ENCODE data around the gene MRPS34. TPM values are rescaled to one million over a fixed set of nuclear protein-coding genes. Genes with fewer than 3 reads are reported as not detected.

The MRPS34 gene
- total and polyA plus RNA-seq, 9 of the 15 experiments (the other 6 are each of a cell fraction or from before 2014, with no cell fraction given): 5.2 to 334 (median 92.8) TPM

DNA sequence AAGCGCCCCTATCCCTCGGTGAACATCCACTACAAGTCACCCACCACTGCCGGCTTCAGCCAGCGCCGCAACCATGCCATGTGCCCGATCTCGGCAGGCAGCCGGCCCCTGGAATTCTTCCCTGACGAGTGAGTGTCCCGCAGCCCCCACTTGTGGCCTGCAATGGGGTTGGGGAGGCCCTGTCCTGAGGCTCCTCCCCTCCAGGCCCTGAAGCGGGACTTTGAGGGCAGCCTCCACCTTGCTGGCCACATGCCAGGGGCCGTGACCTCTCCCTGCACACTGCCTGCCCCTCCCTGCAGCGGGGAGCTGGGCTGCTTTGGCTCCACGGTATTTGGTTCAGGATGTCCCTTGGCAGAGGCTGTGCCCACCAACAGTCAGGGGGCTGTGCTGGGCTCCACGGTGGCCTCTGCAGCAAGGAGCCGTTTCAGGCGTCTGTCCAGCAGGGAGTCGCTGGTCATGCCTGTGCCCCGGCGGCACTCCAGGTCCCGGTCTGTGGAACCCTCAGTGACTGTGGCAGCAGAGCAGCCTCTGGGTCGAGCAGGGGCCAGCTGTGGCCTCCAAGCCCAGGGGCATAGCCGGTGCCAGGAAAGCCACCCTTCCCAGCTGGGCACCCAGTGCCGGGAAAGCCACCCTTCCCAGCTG is 9.9 kb downstream of the MRPS34 start (continued):
- TF ChIP-seq, protein P1, sequence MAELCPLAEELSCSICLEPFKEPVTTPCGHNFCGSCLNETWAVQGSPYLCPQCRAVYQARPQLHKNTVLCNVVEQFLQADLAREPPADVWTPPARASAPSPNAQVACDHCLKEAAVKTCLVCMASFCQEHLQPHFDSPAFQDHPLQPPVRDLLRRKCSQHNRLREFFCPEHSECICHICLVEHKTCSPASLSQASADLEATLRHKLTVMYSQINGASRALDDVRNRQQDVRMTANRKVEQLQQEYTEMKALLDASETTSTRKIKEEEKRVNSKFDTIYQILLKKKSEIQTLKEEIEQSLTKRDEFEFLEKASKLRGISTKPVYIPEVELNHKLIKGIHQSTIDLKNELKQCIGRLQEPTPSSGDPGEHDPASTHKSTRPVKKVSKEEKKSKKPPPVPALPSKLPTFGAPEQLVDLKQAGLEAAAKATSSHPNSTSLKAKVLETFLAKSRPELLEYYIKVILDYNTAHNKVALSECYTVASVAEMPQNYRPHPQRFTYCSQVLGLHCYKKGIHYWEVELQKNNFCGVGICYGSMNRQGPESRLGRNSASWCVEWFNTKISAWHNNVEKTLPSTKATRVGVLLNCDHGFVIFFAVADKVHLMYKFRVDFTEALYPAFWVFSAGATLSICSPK (IDR thresholded peaks at IDR 0.05; ENCODE audit: borderline replicate concordance): no peak
- TF ChIP-seq GABPB2 (CRISPR knock-in tag; conservative IDR thresholded peaks at IDR 0.05): no peak
- TF ChIP-seq, protein P2, sequence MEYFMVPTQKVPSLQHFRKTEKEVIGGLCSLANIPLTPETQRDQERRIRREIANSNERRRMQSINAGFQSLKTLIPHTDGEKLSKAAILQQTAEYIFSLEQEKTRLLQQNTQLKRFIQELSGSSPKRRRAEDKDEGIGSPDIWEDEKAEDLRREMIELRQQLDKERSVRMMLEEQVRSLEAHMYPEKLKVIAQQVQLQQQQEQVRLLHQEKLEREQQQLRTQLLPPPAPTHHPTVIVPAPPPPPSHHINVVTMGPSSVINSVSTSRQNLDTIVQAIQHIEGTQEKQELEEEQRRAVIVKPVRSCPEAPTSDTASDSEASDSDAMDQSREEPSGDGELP (CRISPR knock-in tag; IDR thresholded peaks at IDR 0.05; ENCODE audit: borderline replicate concordance): 0 out of 2 replicates have a peak, but pooled peaks have one; percentile 1
- TF ChIP-seq ASH1L (IDR thresholded peaks at IDR 0.05; ENCODE audit: borderline replicate concordance, low read depth, partially characterized antibody): no peak
- TF ChIP-seq ZBTB49 (CRISPR knock-in tag; IDR thresholded peaks at IDR 0.05; ENCODE audit: borderline replicate concordance): no peak
- no peak for TF ChIP-seq LARP7 (IDR thresholded peaks at IDR 0.05)
- 0 out of 2 replicates have a peak, but pooled peaks have one; percentile 13 for TF ChIP-seq CBFB (CRISPR knock-in tag; IDR thresholded peaks at IDR 0.05)
- no peak for TF ChIP-seq ATF2 (CRISPR knock-in tag; IDR thresholded peaks at IDR 0.05)
- TF ChIP-seq ZNF75A (CRISPR knock-in tag; IDR thresholded peaks at IDR 0.05): no peak
- no peak for TF ChIP-seq ZNF785 (CRISPR knock-in tag; IDR thresholded peaks at IDR 0.05)
- no peak for TF ChIP-seq ZNF764 (CRISPR knock-in tag; IDR thresholded peaks at IDR 0.05; ENCODE audit: low read depth)
- TF ChIP-seq TCF15 (CRISPR knock-in tag; IDR thresholded peaks at IDR 0.05): no peak
- TF ChIP-seq DIDO1 (tag; IDR thresholded peaks at IDR 0.05; ENCODE audit: low read depth): no peak
- no peak for TF ChIP-seq PHTF2 (CRISPR knock-in tag; IDR thresholded peaks at IDR 0.05)
- no peak for TF ChIP-seq PHB2 (IDR thresholded peaks at IDR 0.05; ENCODE audit: low read depth)
- no peak for TF ChIP-seq ZNF134 (CRISPR knock-in tag; conservative IDR thresholded peaks at IDR 0.05)
- no peak for TF ChIP-seq ZNF592 (IDR thresholded peaks at IDR 0.05)
